NK-92 (cell line): ENCODE measurements around the gene MRS2.

Experiments used
- DNase-seq: peaks from one replicate; lab custom pipeline; 2025; ENCODE audit not compliant: unreplicated experiment; lab: John Stamatoyannopoulos, UW

MRS2 gene

DNA sequence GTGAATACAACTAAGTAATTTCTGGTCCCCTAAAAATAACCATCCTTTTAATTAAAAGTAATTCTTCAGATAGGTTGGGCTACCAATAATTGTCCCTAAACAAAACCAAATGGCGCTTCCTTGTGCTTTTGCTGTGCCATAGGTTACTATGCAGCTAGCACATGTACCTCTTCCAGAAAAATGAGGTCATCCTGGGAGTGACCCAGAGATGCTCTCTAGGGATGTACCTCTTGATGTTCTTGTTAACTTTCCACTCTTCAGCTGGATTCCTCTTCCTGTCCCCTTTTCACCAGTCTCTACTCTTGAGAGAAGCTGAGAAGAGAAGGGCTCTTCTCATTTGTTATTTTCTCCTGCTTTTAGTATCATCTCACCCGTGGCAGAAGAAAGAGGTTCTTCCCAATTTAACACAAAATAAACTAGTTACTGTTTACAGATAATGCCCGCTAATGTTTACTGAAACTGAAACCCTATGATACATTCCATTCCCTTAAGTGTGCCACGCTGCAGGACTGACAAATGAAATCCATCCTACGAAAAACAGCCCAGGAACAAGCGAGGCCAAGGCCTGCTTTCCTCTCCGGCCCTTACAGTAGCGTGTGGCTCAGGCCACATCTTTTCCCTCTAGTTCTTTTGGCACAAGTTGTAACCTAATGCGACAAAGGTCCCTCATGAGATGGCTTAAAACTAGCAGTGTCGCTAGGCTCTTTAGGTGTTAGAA lies 24.2 kb downstream of the MRS2 start:
- DNase-seq = no peak

DNA sequence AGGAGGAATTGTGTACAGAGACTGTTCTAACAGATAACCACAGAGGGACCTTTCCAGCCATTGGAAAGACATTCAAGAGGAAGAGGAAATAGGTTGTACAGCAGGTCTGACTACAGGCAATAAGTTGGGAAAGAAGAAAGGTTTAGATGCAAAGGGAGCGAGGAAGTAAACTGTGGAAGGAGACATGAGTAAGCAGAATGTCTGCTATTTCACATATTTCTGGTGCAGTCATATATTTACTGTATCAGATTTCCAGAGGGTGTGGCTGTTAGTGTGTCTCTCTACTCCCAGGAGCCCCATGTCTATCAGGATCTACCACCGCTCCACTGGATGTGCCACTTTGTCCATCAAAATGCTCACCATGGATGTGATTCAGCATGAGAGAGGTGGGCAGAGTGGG lies 25.9 kb downstream of the MRS2 start:
- no peak for DNase-seq

DNA sequence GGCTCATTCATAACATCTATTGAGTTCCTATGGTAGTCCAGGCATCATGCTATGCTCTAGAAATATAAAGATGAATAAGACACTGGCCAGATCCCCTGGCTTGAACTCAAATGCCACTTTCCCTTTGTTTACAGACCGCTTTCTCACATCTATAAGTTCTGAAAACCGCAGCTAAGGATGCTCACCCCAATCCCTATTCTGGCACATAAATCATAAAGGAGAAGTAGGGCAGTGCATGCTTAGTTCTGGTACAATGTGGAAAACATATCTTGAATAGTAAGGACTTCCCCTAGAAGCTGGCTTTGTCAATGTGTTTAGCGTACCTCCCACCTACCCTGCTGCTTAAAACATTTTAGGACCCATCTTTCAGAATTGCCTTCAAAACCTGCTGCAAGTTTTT lies 26.4 kb downstream of the MRS2 start:
- DNase-seq = no peak

DNA sequence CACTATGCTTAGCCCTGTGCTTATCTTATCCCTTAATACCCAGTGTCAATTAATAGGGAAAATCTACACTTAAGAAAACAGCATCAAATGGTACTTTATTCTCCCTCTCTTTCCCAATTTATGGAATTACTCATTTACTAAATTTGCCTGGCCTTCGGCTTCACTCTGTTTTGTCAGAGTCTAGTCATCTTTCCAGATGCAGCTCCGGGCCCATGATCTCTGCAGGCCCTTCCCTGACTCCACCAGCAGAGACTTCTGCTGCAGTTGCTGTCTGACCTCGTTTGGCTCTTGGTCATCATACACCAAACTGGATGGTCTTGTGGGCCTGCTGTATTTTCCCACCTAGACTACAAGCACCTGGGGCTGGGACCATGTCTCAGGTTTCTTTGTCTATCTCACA lies 27.4 kb downstream of the MRS2 start:
- no peak for DNase-seq

DNA sequence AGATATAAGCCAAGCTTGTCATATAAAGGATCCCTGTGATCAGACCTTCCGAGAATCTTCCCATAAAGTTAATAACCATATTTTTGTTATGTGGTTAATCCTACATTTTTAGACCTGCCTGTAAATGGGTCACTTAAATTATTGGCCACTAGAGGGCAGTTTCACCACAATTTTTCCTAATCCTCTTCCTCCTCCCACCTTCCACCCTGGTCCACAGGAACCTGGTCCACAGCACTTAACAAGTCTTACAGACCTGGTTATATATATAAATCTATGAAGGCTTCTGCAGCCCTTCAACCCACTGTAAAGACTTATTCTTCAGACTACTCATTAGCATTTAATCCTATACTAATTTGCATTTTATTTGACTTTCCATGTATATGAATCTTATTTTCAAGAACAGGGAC lies 28.3 kb downstream of the MRS2 start:
- no peak for DNase-seq

DNA sequence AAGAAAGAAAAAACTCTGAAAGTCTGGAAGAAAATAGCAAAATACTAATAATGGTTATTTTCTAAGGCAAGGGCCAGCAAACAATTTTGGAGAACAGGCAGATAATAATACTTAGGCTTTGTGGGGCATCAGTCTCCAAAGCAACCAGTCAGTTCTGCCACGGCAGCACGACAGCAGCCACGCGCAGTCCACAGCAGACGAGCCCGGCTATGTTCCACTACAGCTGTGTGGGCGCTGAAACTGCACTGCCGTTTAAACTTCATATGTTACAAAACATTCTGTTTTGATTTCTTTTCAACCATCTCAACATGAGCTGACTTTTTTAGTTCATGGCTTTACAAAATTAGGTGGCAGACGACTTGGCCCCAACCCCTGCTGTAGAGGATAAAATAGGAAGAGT lies 29.9 kb downstream of the MRS2 start:
- no peak for DNase-seq

DNA sequence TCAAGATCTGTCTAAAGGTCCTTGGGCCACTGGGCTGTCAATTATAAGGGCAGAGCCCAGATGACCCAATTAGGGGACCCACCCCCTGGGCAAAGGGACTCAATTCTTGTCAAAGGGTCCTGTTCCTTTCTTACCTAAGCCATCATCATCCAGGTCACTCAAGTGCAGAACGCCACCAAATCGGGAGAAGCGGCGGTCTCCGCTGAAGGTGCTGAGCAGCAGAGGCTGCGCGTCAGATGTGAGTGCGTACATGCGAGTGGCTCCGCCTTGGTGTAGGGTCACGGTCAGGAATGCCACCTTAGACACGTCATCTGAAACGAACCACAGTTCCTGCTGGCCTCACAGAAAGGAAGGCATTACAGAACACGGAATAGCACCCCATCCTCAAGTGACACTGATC lies 34.2 kb downstream of the MRS2 start:
- DNase-seq = no peak

DNA sequence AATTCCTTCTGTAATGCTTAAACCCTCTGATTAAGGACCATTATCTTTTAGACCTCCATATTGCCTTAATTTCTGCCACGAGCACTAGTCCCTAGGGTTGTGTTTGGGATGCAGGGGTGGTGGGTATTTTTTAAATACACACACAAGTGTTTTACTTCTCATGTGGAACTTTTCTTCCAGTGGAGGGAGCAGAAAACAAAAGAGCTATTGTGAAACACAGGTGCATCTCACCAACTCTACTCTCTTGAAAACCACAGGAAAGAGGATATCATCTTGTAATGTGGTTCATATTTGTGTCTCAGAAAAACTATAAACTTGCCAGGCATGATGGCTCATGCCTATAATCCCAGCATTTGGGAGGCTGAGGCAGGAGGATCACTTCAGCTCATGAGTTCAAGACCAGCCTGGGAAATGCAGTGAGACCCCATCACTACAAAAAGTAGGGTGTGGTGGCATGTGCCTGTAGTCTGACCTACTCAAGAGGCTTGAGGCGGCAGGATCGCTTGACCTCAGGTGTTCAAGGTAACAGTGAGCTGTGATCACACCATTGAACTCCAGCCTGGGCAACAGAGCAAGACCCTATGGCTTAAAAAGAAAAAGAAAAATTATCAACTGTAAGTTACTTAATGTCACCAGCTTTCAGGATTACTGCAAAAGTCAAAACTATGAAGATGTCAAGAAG lies 37.3 kb downstream of the MRS2 start:
- DNase-seq = no peak

DNA sequence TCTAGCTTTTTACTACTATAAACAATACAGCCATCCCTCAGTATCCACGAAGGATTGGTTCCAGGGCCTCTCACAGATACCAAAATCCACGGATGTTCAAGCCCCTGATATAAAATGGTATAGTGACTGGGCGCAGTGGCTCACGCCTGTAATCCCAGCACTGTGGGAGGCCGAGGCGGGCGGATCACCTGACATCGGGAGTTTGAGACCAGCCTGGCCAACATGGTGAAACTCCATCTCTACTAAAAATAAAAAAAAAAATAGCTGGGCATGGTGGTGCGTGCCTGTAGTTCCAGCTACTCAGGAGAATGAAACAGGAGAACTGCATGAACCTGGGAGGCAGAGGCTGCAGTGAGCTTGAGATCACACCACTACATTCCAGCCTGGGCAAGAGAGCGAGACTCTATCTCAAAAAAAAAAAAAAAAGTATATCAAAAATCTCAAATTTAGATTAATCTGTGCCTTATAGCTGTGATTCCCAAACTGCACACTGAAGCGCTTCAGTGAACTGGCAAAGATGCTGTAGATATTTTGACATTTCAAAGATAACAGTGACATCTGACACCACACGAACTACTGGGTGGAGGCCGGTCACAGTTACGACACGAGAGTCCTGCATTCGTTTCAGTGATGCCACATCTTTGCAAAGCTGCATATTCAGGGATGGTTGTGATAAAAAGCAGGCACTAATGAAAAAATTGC lies 38.3 kb downstream of the MRS2 start:
- DNase-seq = no peak

DNA sequence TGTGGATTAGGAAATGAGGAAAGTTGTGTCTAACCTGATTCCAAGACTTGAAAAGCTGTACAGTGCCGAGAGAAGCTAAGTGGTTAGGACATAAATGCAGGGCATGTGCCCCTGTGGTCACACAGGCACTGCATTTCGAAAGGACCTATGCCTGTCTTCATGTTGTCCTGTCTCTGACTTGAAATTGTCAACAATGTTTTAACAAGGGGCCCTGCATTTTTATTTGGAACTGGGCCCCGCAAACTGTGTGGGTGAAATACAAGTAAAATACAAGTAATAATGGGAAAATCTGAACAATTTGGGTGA lies 38.8 kb downstream of the MRS2 start:
- DNase-seq = no peak

DNA sequence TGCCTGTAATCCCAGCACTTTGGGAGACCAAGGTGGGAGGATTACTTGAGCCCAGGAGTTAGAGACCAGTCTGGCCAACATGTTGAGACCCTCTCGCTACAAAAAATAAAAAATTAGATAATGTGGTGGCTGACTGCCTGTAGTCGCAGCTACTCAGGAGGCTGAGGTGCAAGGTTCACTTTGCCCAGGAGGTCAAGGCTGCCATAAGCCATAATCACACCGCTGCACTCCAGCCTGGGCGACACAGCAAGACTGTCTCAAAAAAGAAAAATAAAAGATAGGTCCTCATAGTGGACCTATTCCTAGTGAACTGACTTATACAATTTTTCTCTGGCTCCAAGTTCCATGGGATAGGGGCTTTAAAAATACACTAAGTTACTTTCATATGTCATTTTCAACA lies 41.9 kb downstream of the MRS2 start:
- DNase-seq = no peak

DNA sequence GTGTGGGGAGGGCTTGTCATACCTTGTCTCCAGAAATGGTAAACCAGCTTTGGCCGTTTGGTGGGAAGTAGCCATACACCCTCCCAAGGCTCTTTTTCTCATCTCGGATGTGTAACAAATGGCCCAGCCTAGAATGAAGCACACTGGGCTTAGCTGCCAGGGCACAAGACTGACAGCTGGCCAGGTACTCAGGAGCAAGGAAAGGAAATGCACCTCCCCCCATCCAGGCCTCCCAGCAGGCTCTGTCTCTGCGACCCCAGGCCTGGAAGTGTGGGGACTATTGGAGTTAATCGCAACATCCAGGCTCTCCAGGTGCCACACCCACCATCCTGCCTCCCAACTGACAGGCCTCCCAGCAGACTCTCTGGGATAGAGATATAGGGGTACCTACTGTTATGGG lies 43.0 kb downstream of the MRS2 start:
- no peak for DNase-seq

DNA sequence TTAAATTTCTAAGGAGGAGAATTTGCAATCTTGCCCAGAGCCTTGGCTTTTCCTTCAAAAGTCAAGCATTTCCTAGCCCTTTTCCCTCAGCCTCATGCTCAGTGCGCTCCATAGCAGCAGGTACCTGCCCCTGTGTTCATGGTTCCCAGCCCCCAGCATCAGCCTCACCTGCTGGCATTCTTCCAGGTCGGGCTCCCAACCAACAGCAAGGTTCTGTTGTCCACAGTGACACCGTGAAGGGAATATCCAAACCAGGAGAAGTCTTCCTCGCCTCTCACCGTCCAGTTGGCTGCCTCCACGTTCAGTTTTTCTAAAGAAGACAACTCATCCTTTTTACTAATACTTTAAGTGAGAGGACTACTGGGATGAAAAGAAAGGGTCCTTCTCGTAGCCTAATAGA lies 43.9 kb downstream of the MRS2 start:
- no peak for DNase-seq

DNA sequence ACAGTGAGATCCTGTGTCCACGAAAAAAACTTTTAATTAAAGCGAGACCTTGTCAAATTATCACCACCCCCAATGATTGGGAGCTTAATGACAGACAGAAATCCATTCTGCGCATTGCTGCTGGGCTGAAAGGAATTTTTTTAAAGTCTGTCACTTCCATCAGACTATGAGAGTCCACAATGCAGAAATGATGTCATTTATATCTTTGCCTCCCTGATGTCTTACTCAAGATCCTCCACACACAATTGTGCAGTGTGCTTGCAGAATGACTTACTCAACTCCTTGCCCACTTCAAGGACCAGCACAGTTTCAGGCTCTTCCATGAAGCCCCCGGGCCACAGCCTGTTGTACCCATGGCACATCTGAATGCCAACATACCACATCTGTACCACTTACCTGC lies 45.7 kb downstream of the MRS2 start:
- DNase-seq = no peak

DNA sequence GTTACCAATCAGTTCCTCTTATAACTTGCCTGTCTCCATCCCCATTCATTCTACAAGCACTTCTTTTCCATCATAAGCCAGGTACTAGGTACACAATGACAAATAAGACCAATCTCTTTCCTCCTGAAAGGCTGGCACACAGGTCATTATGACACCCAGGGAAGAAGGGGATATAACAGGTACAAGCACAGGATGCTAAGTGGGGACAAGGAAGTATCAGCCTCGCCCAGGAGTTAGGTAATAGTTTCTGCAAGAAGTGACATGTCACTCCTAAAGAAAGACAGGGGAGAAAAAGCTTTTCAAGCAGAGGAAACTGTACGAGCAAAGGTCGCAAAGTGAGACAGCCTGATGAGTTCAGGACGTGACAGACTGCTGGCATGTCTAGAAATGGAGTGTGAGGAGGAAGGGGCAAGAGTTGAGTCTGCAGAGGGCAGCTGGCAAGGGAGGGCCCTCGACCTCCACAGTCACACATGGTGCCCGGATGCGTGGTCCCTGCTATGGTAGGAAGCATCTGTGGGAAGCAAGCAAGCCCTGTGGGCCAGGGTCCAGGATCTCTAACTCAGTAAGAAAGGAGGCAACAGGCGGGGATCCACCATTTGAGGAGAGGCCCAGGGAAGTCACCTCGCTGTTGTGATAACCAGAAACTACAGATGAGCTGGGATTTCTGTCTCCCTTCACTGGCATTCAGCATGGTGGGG lies 46.2 kb downstream of the MRS2 start:
- DNase-seq = no peak

DNA sequence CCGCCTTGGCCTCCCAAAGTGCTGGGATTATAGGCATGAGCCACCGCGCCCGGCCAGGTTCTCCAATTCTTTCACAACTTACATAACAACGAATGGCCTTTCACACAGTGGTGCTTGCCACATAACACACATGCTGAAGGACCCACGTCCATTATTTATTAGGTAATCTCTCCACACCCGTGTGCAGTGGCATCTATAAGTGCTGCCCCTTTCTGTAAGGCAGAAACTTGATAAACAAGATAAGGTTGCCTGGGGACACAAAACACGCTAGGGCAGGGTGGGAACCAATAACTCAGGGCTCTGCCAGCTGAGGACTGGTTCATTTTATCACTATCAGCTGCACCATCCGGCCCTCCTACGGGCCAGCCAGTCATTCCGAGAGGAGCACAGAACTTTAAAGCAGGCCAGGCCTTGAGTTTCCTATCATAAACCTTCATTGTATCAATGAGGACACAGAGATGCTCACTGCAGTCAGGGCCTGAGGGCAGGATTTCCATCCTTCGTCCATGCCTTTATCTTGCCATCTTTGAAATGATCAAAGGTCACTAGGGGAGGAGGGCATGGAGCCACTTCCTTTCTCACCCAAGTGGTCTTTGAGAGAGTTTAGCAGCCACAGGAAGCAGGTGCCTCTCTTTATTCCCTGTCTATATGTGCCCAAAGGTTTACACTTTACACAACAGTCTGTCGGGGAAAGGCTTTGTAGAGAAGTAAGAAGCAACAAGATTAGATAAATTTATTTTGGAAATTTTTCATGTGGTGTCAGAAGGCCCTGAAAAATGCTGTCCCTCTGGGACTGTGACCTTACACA lies 49.0 kb downstream of the MRS2 start:
- DNase-seq = no peak

DNA sequence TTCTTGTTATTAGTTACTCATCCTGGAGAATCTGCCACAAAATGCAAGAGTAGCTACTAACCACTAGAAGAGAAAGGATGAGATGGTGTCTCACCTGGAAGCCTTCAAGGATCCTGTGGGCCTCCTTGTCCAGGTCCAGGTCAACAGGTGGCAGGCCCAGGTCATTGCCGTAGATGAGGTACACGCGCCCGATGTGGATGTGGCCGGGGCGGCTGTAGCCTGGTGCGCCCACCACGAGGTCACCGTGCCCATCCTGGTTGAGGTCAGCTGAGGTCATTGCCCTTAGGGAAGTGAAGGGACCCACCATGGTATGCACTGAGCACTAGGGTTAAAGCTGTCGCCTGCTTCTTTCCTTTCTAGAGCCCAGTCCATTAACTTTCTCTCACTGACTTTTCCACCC lies 51.2 kb downstream of the MRS2 start:
- DNase-seq = no peak

DNA sequence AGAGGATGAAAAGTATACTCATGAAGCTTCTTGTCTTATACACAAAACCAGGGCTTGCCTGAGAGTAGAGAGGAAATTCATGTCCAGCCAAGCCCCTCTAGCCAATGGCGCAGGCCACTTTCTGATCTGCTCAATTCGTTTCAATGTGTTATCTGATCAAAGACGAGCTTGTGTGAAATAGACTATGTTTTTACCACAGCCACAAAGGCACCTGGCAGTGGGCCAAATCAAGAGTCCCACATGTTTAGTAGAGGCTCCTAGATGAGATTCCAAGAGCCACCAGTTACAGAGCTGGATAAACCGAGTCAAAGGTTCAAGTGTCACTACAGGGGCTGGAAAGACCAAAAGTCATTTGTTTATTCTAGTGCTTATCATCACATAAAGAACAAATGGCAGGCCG lies 51.7 kb downstream of the MRS2 start:
- no peak for DNase-seq

DNA sequence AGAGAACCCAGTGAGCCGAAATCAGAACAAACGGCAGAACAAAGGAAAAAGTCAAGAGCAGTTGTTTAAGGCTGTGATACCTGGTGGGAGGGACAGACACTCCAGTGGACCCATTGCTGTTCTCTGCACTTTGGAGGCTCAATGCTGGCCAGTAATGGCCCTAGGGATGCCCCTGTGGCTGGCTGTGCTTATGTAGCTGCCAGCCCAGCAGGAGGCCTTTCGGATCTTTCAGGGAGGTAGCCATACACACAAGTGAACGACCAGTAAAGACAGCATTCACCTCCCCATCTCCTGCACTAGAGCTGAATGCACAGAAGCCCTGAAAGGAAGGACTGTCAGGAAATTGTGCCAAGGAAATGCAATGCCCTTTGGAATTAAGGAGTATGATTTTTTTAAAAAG lies 52.3 kb downstream of the MRS2 start:
- DNase-seq = no peak

DNA sequence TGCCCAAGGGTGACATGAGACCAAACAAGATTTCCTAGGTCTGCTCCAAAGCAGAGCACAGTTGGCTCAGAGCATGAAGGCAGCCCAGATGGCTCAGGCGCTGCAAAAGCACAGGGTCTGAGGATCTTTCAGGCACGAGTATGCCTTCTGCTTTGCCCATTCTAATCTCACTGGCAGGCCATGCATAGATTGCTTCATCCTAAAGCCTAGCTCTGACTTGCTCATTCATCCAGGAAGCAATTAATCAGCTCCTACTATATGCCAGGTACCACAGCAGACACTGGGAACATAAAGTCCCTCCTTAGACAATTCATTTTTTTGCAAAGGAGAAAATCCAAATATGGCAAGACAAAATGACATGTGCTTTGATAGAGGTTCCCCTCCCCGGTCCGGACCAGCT lies 55.4 kb downstream of the MRS2 start:
- DNase-seq = no peak

DNA sequence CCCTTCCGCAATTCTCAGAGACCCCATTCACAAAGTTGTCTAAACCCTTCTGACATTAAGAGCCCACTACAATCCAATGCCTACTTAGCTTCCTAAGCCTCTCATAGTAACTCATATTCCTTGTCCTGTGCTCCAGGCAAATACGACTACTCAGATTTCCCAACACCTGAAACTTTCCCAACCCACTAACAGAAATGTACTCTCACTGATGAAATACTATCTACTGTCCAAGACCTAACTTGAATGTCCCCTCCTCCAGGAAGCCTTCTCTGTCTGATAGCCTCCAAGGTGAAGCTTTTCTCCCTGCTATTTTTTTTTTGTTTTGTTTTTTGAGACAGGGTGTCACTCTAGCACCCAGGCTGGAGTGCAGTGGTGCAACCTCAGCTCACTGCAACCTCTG lies 56.2 kb downstream of the MRS2 start:
- no peak for DNase-seq
